Measurements from ENCODE around the gene GLIS1. TPM values are rescaled to one million over a fixed set of nuclear protein-coding genes. Genes with fewer than 3 reads are reported as not detected.

Gene GLIS1
- total RNA-seq, 1 experiment from 2014 or later, result 0.28 TPM

DNA sequence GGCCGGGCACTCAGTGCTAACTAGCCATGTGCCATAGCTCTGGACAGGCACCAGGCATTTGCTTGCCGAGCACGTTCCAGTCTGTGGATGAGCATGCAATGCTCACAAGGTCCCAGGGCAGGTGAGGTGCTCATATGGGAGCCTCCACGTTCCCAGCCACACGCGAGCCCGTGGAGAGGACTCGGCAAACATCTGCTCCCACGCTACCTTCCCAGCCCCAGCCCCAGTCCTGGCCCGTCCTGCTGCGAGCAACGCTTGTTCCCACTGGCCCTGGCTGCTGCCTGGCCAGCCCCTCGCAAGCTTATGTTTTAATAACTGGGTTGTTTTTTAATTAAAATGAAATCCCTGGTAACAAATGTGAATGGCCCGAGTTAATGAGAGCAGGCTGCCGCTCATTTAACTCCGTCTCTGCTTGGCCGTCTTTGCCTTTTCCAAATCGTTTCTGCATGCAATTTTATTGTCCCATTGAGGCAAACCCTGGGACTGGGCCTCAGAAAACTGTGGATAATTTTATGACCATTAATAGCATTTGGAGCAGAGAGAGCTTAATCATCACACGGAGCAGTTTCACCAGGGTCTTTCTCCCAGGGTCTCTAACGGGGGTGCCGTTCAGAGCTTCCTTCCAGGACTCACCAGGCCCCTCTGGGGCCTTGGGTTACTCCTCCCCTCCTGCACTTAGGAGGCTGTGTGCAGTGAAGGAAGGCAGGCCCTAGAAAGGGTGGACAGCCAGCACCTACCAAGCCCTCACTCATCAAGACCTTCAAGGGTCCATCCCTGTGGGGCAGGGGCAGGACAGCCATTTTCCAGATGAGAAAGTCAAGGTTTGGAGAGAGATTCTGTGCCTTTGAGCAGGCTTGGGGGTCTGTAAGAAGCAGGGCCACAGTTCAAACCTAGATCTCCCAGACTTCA is 136.8 kb downstream of the GLIS1 start:
- H2AK5ac ChIP-seq (ENCODE audit: insufficient read length, low read length), result no peak overlapping the region
- H3K9me3 ChIP-seq (ENCODE audit: control insufficient read depth, low read depth, low read length), result no peaks in the 10 kb centered on the region
- H3K27me3 ChIP-seq (ENCODE audit: insufficient read depth, low read length), result no peaks in the 10 kb centered on the region; the same call in 1 of the 2 replicates
- Mint-ChIP-seq H3K27me3 (ENCODE audit: low read depth) (peaks cover 23% of the 10 kb centered on the region), H3K9me3 (no peaks in the 10 kb centered on the region), H3K27ac (no peak overlapping the region), H3K4me3 (no peak overlapping the region), H3K36me3 (ENCODE audit: insufficient read depth in 1 of 3, low read depth in 3 of 3) (no peaks in the 10 kb centered on the region), H3K4me1 (peaks cover 8 to 12% of the 10 kb centered on the region in 2 experiments)
- H3K4me1 ChIP-seq (ENCODE audit: insufficient read depth, low read length), result no peaks in the 10 kb centered on the region
- no peak overlapping the region for H2BK15ac ChIP-seq (ENCODE audit: low read depth, low read length)
- no peak overlapping the region for H3K9ac ChIP-seq (ENCODE audit: extremely low read depth, insufficient read length, low read length)
- H4K5ac ChIP-seq (ENCODE audit: insufficient read length, low read depth, low read length), result no peak overlapping the region
- H3K56ac ChIP-seq (ENCODE audit: insufficient read length, low read depth, low read length), result no peak overlapping the region
- DNase-seq, result no peak
- H3K79me1 ChIP-seq (ENCODE audit: insufficient read depth, low read depth, low read length, poor library complexity, severe bottlenecking), result no peaks in the 10 kb centered on the region
- H3T11ph ChIP-seq (ENCODE audit: low read length), result no peak overlapping the region
- H3K18ac ChIP-seq (ENCODE audit: insufficient read length, low read depth, low read length), result no peak overlapping the region
- no peak overlapping the region for H2BK120ac ChIP-seq (ENCODE audit: low read depth, low read length, poor library complexity, severe bottlenecking)
- H3K4ac ChIP-seq (ENCODE audit: low read depth, low read length), result no peak overlapping the region
- H2BK12ac ChIP-seq (ENCODE audit: insufficient read length, low read depth, low read length), result no peak overlapping the region
- H2AFZ ChIP-seq (ENCODE audit: low read length), result no peak overlapping the region
- H3K14ac ChIP-seq (ENCODE audit: insufficient read depth, low read length), result no peak overlapping the region; the same call in 1 of the 2 replicates
- no peak overlapping the region for H4K8ac ChIP-seq (replicated peaks; ENCODE audit: insufficient read length, low read depth, low read length)
- H3K27ac ChIP-seq (ENCODE audit: insufficient read length, low read depth, low read length), result no peak overlapping the region
- H4K91ac ChIP-seq (ENCODE audit: insufficient read length, low read depth, low read length), result no peak overlapping the region
- WGBS (ENCODE audit: extremely low coverage, insufficient read length, low lambda C conversion rate), result no CpG with 5 or more reads among the region's 21 CpGs
- no peak overlapping the region for H3K4me2 ChIP-seq (ENCODE audit: insufficient read depth, insufficient read length, low read length)
- no peaks in the 10 kb centered on the region for H4K20me1 ChIP-seq (ENCODE audit: control insufficient read depth, insufficient read depth, insufficient read length)
- H3K79me2 ChIP-seq (ENCODE audit: insufficient read depth, low read length), result no peaks in the 10 kb centered on the region
- TF ChIP-seq CTCF (conservative IDR thresholded peaks at IDR 0.05), result no peak
- no peaks in the 10 kb centered on the region for H3K23me2 ChIP-seq (ENCODE audit: insufficient read length, low read depth, low read length, poor library complexity, severe bottlenecking)
- no peak overlapping the region for H3K23ac ChIP-seq (ENCODE audit: insufficient read length, low read depth, low read length)
- H2BK5ac ChIP-seq (ENCODE audit: insufficient read length, low read length), result no peak overlapping the region
- H2BK20ac ChIP-seq (ENCODE audit: low read depth, low read length, poor library complexity, severe bottlenecking), result no peak overlapping the region
